Activated CD8-positive, alpha-beta memory T cell treated with anti-CD3 and anti-CD28 coated beads, Interleukin-2, amount 50 U/mL, for 1 hour (primary cell): ENCODE data around the gene GKN1.
"Not testable (repeated sequence)": the region's sequence is repeated elsewhere in the genome, so short reads cannot be mapped to it uniquely, and the experiment has no call there.

Experiments used
- DNase-seq: peaks from one replicate; pipeline ENCODE4 v3.0.0-alpha.2; 2020; ENCODE audit errors: extremely low read depth

GKN1 gene, protein sequence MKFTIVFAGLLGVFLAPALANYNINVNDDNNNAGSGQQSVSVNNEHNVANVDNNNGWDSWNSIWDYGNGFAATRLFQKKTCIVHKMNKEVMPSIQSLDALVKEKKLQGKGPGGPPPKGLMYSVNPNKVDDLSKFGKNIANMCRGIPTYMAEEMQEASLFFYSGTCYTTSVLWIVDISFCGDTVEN

DNA sequence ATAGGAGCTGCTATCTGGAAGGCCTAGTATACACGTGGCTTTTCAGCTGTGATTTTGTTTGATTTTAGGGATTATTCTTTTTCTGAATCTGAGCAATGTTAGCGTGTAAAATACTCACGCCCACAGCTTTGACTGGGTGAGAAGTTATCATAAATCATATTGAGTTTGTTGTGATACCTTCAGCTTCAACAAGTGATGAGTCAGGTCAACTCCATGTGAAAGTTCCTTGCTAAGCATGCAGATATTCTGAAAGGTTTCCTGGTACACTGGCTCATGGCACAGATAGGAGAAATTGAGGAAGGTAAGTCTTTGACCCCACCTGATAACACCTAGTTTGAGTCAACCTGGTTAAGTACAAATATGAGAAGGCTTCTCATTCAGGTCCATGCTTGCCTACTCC, at the start of gene GKN1:
Gene GKN1 (plus strand): TSS at position 386 of the 400 bp plus-strand sequence. CDS start 42 bp downstream, outside the sequence.
- no peak for DNase-seq

DNA sequence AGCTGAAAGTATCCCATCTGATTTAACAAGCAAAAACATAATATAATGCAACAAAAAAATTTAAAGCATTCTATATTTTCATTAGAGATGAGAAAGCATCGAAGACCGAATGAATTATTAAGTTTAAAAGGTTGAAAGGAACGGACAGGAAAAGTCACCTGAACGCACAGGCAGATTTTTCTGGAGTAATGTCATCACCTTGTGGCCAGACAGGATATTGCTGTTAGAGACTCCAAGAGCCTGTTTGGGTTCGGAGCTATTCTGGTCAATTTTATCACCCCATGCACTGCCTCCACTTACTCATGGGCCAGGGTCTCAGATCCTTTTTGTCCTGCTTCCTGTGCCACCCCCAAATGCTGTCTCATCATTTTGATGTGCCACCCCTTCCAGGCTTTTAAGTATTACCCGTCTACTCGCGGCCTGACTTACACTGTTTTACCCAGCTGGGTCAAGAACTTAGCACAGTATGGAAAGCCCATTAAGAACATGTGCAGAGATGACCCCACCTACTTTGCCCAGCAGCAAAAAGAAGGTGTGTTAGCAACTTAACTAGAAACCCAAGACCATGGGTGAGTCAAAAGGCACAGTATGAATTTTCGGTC, 49.0 kb upstream of the GKN1 start:
- DNase-seq = peak; percentile 37

DNA sequence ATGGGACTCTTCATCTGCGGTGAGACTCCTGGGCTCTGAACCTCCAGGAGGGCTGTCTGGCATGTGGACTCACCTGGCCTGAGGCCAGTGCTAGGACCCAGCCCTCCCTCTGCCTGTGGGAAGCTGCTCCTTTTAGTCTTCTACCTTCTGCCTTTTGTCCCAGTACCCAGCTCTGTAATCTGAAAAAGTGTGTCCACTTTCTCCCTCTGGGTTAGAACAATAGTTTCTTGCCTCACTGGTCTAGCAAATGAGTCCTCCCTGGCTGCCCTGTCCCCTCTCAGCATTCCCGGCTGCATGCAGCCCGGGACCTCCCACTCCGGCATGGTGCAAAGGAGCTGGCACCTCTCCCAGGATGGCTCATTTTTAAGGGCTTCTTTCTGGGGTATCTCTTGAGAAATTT, 47.6 kb upstream of the GKN1 start:
- no peak for DNase-seq

DNA sequence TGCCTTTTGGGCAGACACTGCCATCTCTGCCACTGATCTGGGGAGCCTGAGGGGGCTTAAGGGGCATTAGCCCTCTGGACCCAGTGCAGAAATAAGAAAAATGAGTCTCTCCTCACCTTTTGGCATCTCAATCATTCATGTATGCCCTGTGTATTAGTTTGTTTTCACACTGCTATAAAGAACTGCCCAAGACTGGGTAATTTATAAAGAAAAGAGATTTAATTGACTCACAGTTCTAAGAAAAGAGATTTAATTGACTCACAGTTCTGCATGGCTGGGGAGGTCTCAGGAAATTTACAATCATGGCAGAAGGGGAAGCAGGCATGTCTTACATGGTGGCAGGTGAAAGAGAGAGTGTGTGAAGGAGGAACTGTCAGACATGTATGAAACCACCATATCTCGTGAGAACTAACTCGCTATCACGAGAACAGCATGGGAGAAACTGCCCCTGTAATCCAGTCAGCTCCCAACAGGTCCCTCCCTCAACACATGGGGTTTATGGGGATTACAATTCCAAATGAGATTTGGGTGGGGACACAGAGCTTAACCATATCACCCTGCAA, 43.2 kb upstream of the GKN1 start:
- no peak for DNase-seq

DNA sequence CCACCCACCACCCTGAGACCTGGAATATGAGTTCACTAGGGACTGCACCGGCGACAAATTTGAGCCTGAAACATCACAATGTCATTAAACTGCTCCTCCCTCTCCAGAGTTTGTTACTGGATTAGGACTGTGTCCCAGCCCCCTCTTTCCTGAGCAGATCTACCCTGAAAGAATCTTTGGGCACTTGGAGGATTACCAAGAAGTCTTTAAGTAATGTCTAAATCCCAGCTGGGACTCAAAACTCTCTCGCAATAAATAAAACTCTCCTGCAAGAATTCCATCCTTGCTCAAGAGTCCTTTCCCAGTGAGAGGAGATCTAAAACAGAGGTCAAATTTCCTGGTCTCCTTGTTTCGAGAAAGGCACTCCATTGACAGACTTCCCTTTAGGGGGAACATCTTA, 42.6 kb upstream of the GKN1 start:
- no peak for DNase-seq

DNA sequence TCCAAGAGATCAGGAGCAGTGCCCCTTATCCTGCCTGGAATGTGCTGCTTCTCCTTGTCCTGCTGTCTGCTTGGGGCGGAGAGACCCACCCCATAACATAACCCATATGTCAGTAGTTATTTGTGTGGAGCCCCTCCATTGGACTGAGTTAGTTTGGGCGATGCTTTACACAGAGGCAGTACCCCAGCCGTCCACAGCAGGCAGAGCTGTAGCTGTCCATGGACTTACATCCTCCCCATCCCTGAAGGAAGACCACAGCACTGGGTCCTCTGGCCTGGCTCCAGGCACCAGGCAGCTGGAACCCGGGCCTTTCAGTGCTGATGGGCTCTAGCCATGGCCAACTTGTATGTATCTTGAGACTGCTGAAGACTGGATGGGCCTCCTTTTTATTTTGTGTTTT, 42.0 kb upstream of the GKN1 start:
- no peak for DNase-seq

DNA sequence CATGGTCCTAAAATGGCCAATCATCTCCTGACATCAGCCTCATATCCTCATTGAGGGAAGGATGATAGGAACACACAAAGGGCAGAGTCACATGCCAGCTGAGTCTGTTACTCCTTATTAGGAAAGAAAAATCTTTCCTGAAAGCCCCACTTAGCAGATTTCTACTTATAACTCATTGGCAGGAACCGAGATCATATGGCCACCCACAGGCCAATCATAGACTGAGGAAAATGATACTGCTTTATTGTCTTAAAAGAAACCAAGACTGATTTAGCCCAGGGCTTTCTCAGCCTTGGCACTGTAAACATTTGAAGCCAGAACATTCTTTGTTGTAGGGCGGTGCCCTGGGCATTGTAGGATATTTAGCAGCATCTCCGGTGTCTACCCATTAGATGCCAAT, 40.4 kb upstream of the GKN1 start:
- no peak for DNase-seq

DNA sequence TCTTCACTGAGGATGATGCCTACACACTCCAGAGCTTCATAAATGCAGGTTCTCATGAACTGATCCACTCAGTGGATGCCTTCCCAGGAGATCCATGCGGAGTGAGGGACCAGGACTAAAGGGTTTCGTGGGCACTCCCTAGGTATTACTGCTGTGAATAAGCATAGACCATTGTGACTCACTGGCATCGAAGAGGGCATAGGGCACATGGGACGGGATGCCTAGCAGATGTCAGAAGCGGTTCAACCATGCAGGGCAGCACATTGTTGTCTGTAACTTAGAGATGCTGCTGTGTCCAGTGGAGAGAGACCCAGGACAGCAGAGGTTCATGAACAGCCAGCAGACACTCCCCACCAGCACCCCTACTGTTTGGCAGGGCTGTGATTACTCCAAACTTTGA, 39.0 kb upstream of the GKN1 start:
- DNase-seq = no peak

DNA sequence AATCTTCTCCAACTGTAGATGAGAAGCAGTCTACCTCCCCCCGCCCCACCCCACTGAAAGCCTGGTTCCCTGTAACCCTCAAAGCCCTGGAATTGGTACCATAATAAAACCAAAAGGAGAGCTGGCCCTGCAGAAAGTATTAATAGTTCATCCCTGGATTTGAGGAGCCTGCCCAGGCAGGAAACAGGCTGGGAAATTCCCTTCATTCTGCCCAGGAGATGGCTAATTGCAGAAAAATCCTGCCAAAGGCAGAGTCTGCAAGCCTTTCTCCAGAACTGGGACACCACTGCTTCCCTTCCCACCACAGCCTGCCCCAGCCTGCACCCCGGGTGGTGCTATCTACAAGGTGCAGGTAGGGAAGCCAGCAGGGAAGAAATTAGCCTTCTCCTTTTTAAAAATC, 38.0 kb upstream of the GKN1 start:
- DNase-seq = no peak

DNA sequence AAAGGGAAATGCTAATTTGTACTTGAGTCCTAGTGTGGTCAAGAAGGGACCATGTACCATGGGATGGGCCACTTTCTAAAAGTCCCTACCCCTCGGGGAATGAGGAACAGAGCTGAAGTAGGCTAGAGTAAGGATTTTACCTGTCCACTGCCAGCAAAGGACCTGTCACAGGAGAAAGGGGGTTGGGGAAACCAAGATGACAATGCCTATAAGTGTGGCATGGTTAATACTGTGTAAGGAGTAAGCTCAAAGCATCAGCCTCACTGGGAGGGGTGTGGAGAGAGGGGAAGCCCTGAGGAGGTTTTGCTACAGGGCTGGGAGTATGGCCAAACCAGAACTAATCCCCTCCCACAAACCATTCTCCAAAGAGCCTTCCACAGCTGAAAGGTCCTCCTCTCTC, 37.5 kb upstream of the GKN1 start:
- no peak for DNase-seq

DNA sequence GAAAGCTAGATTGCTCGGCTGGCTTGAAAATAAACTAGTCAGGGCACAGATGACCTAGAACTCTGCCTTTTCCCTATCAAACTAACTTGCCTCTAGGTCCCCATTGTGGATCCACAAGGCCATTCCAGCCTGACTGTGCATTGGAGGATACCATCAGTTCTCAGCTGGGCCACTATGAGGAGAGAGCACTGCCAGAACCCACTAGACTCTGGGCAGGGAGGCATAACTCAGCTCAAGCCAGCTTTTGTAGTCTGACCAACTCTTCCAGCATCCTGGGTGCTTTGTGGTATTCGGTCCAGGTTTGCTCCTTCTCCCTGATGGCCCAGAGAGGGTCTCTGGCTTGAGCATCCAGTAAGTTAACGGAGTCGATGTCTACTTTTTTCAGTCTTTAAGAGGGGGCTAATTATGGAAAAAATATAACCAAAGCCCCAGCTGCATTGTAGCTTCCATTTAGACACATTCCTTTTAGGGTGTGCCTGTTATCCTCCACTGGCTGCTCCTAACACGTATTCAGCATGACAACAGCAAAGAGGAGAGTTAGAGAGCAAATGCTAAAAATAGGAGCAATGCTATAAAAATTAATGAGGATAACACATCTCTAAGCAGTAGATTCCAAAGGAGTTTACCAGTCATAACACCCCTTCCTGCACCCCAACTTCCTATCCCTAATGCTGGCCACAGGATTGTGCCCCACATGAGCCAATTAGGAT, 36.9 kb upstream of the GKN1 start:
- DNase-seq = no peak

DNA sequence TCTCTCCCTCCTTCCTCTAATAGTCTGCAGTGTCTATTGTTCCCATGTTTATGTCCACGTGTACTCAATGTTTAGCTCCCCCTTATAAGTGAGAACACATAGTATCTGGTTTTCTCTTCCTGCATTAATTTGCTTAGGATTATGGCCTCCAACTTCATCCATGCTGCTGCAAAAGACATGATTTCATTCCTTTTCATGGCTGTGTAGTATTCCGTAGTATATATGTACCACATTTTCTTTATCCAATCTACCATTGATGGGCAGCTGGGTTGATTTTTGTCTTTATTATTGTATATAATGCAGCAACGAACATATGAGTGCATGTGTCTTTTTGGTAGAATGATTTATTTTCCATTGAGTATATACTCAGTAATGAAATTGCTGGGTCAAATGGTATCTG, 35.5 kb upstream of the GKN1 start:
- DNase-seq = no peak

DNA sequence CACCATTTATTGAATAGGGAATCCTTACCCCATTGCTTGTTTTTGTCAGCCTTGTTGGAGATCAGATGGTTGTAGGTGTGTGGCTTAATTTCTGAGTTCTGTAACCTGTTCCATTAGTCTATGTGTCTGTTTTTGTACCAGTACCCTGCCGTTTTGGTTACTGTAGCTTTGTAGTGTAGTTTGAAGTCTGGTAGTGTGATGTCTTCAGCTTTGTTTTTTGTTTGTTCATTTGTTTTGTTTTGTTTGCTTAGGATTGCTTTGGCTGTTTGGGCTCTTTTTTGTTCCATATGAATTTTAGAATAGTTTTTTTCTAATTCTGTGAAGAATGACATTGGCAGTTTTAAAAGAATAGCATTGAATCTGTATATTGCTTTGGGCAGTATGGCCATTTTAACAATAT, 34.5 kb upstream of the GKN1 start:
- DNase-seq = no peak

DNA sequence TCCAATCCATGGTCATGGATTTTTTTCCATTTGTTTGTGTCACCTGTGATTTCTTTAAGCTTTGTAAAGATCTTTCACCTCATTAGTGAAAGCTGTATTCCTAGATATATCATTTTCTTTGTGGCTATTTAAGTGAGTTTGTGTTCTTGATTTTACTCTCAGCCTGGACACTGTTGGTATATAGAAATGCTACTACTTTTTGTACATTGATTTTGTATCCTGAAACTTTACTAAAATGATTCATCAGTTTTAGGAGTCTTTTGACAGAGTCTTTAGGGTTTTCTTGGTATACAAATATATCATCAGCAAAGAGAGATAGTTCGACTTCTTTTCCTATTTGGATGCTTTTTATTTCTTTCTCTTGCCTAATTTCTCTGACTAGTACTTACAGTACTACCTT, 34.1 kb upstream of the GKN1 start:
- no peak for DNase-seq

DNA sequence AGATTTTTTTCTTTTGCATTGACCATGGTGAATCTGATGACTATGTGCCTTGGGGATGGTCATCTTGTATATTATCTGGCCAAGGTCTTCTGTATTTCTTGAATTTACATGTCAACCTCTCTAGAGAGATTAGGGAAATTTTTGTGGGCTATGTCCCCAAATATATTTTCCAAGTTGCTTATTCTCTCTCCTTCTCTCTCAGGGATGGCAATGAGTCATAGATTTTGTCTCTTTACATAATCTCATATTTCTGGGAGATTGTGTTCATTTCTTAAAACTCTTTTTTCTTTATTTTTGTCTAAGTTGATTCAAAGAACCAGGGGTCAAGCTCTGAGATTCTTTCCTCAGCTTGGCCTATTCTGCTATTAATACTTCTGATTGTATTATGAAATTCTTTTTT, 31.6 kb upstream of the GKN1 start:
- no peak for DNase-seq

DNA sequence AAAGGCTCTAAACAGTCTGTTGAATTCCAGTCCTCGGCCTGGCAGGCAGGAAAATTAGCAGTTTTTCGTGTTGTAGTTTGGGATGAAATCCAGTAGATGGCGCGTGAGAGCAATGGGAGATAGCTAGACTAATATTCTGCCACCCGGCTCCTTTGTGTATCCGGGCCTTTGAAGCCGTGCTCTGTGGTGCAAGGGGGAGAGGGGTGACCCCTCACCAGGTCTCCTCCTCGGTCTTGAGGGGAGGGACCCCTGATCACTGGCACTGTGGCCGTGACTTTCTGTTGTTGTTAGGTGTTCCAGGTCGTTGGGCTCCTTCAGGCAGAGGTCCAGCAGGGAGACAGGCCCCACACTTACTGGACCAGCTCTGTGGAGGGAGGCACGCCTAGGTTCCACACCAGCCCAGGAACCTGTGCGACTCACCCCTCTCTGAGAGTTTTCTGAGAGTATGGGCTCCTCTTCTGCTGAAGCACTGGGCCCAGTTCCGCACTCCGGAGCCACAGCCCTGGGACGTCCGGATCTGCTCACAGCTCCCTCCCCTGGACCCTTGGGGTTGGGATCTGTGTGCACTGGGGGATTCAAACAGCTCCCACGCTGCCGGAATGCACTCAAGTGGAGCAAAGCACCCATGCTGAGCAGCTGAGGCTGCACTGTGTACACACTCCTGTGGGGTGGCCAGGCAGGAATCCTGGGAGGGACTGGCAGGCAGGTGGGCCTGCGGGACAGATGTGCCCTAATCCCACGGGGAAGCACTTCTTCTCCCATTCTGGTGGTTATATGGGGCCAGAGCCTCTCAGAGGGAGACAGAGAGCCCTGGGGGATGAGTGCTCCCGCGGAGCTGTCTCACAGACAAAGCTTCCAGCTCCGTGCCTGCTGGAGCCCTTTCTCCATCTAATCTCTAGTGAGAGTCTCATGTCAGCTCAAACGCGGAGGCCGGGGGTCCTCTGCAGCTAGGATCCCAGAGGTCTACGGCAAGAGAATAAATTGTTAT, 30.6 kb upstream of the GKN1 start:
- no peak for DNase-seq

DNA sequence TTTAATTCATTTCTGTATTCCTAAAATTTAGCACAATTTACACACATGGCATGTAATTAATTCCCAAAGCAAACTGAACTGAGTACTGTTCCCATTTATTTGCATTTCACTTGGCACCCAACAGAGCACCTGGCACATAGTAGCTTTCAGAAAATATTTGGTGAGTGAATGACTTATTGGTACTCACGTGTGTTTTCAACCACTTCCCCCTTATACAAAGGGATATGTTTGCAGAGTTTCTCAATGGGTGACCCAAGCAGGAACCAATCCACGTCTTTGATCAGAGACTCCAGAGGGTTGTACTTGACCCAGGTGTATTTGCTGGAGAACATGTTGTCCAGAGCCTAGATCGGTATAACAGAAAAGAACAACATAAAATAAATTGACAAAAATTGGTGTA, 28.3 kb upstream of the GKN1 start:
- no peak for DNase-seq

DNA sequence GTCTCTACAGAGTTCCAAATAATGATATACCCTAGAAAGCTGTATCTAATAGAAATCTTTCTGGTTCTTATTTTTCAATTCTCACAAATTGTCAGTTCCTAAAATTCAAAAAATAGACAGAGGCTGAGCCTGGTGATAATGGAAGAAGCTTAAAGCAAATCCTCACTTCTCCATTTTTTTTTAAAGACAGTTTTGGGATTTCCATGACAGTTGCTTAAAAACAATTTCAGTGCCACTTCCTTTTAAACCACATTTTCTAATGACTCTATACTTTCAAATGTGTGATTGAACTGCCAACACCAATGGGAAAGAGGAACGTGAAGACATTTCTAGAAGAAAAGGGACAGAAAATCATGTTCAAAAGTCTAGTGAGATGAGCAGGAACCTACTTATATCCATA, 25.7 kb upstream of the GKN1 start:
- DNase-seq = no peak

DNA sequence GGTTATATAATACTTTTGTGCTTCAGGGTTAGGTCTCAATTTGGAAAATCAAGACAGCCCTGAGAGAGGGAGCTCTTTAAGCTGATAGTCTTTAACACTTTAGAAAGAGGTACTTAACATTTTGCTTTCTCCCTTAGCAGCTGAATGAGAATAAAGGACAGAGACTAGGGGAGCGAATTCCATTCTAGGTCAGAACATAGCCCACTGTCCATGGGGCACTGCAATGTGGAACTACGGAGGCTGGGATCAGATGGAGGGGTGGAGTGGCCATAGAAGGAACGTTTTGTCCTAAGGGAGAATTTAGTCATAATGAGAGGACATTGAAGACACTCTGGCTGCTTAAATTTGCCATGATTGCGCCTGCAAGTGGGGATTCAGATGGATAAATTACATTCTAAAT, 22.5 kb upstream of the GKN1 start:
- DNase-seq = no peak

DNA sequence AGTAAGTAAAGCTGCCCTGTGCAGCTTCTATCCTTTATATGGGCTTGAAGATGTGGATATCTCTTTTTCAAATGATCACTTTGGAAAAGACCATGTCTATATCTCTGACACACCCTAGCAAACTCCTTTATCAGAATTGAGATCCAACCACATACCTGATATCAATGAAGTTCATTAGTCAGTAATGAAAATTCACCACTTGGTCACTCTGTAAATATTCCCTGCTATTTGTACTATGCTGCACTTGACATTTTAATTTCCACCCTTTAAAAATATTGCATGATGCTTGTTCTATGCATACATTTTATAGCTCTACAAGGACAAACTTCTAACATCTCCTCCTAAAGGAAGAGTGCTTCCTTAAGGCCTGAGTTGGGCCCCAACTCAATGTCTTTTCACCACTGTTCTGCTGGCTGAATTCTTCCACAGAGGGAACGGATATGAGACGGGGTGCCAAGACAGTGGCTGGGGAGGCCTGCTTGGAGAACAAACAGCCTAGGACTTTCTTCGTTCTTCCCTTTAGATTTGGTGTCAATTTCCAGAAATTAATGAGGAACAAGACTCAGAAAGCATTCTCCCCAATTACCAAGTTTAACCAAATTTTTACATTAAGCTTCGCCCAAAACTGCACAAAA, 21.4 kb upstream of the GKN1 start, which contains the start of gene GKN2:
Gene GKN2 (minus strand): TSS at position 7 of the 635 bp plus-strand sequence. CDS start 32 bp downstream, outside the sequence.
- no peak for DNase-seq

DNA sequence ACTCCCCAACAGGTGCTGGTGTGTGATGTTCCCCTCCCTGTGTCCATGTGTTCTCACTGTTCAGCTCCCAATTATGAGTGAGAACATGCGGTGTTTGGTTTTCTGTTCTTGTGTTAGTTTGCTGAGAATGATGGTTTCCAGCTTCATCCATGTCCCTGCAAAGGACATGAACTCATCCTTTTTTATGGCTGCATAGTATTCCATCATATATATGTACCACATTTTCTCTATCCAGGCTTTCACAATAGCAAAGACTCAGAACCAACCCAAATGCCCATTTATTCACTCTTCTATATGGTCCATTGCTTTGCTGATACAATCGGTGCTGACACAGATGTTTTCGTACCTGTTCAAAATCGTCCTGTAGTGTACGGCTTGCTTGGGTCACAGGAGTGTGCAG, 19.0 kb upstream of the GKN1 start:
- not testable (repeated sequence) for DNase-seq
